Neural progenitor cell (in vitro differentiated cells): ENCODE data around the gene MAPKAPK3. TPM values are rescaled to one million over a fixed set of nuclear protein-coding genes. Genes with fewer than 3 reads are reported as not detected.

Source experiments
- DNase-seq: peaks from one replicate; pipeline ENCODE4 v3.0.0-alpha.2; 2016; ENCODE audit warnings: low spot score
- H2AFZ ChIP-seq: fragments of 200-600 bp; sonication (generic); replicated peaks from 2 replicates; pipeline ENCODE4 v1.6.1; 2016; ENCODE audit warnings: antibody characterized with exemption
- H3F3A ChIP-seq: fragments of 200-600 bp; sonication (generic); 2 replicates; pipeline ENCODE4 v1.6.1; 2016; ENCODE audit warnings: antibody characterized with exemption, low read depth
- H3K27ac ChIP-seq: fragments of 200-600 bp; sonication (generic); 2 replicates; pipeline ENCODE4 v1.5.1; 2016; ENCODE audit warnings: mild to moderate bottlenecking
- H3K27me3 ChIP-seq: fragments of 200-600 bp; sonication (generic); 2 replicates; pipeline ENCODE4 v1.6.1; 2016; ENCODE audit warnings: mild to moderate bottlenecking, moderate library complexity
- H3K36me3 ChIP-seq: fragments of 200-600 bp; sonication (generic); 2 replicates; pipeline ENCODE4 v1.5.1; 2016
- H3K4me1 ChIP-seq: fragments of 200-600 bp; sonication (generic); 2 replicates; pipeline ENCODE4 v1.6.1; 2016; ENCODE audit warnings: mixed run types
- H3K4me2 ChIP-seq: fragments of 200-600 bp; sonication (generic); 2 replicates; pipeline ENCODE4 v1.6.1; 2016
- H3K4me3 ChIP-seq: fragments of 200-600 bp; sonication (generic); 2 replicates; pipeline ENCODE4 v1.5.1; 2016
- H3K79me2 ChIP-seq: fragments of 200-600 bp; sonication (generic); 2 replicates; pipeline ENCODE4 v1.6.1; 2016; ENCODE audit warnings: low read depth
- H3K9ac ChIP-seq: fragments of 200-600 bp; sonication (generic); 2 replicates; pipeline ENCODE4 v1.6.1; 2016
- H3K9me3 ChIP-seq: fragments of 200-600 bp; sonication (generic); 2 replicates; pipeline ENCODE4 v1.5.1; 2016; ENCODE audit warnings: low read depth
- H4K20me1 ChIP-seq: fragments of 200-600 bp; sonication (generic); 2 replicates; pipeline ENCODE4 v1.6.1; 2016; ENCODE audit warnings: low read depth
- H3K27ac Mint-ChIP-seq: 3 replicates; pipeline ENCODE4 v1.8.0; 2021; ENCODE audit warnings: mixed read lengths
- H3K27me3 Mint-ChIP-seq: 2 replicates; pipeline ENCODE4 v1.8.0; 2022; ENCODE audit warnings: low read depth, mild to moderate bottlenecking, inconsistent platforms, moderate library complexity, mixed read lengths; ENCODE audit not compliant: insufficient read depth
- H3K36me3 Mint-ChIP-seq: 3 replicates; pipeline ENCODE4 v1.8.0; 2021; ENCODE audit warnings: mixed read lengths
- H3K4me1 Mint-ChIP-seq: 3 replicates; pipeline ENCODE4 v1.8.0; 2021; ENCODE audit warnings: mixed read lengths
- H3K4me3 Mint-ChIP-seq: 3 replicates; pipeline ENCODE4 v1.8.0; 2021; ENCODE audit warnings: mild to moderate bottlenecking, moderate library complexity, mixed read lengths
- H3K9me3 Mint-ChIP-seq: 3 replicates; pipeline ENCODE4 v1.8.0; 2020; ENCODE audit warnings: mixed read lengths
- EZH2 ChIP-seq: fragments of 200-600 bp; sonication (generic); IDR thresholded peaks from 2 replicates; pipeline ENCODE4 v1.6.1; 2017; ENCODE audit warnings: antibody characterized with exemption, mild to moderate bottlenecking, moderate library complexity
- EZH2phosphoT487 ChIP-seq: fragments of 200-600 bp; sonication (generic); IDR thresholded peaks from 2 replicates; pipeline ENCODE4 v1.6.1; 2017; ENCODE audit warnings: antibody characterized with exemption
- total RNA-seq: library from RNA; depleted of rRNA; stranded (reverse); fragments of >200 nt; gene quantifications from 2 replicates; pipeline ENCODE4 v1.2.3, GENCODE V29; 2015; ENCODE audit warnings: low replicate concordance
- TF ChIP-seq, protein P1 (sequence below): fragments of 200-600 bp; sonication (generic); IDR thresholded peaks from 2 replicates; pipeline ENCODE4 v1.5.1; 2017; ENCODE audit warnings: antibody characterized with exemption, mild to moderate bottlenecking

Gene MAPKAPK3
- total RNA-seq, 1 donor from 2014 or later: 47.7 TPM

DNA sequence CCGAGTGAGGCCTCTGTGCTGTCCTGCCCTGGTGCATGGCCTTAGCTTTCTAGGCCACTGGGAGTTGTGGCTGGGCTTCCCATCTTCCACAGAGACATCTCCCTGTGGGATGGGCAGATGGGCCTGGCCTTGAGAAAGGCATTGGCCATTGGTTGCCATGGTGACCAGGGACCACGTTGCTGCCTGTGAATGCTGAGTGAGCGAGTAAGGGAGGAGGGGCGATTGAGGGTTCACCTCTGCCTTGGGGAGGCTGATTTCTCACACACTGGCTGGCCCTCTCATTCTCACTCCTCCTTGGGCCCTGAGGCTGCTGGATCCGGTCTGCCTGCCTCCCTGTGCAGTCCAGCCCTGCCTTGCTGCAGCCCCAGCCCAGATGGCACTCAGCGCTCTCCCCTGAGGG, 31.4 kb downstream of the MAPKAPK3 start:
- no peak overlapping the region for H3K4me2 ChIP-seq
- peak; percentile 35 for DNase-seq
- TF ChIP-seq EZH2phosphoT487: no peak
- TF ChIP-seq EZH2: no peak
- TF ChIP-seq, protein P1, sequence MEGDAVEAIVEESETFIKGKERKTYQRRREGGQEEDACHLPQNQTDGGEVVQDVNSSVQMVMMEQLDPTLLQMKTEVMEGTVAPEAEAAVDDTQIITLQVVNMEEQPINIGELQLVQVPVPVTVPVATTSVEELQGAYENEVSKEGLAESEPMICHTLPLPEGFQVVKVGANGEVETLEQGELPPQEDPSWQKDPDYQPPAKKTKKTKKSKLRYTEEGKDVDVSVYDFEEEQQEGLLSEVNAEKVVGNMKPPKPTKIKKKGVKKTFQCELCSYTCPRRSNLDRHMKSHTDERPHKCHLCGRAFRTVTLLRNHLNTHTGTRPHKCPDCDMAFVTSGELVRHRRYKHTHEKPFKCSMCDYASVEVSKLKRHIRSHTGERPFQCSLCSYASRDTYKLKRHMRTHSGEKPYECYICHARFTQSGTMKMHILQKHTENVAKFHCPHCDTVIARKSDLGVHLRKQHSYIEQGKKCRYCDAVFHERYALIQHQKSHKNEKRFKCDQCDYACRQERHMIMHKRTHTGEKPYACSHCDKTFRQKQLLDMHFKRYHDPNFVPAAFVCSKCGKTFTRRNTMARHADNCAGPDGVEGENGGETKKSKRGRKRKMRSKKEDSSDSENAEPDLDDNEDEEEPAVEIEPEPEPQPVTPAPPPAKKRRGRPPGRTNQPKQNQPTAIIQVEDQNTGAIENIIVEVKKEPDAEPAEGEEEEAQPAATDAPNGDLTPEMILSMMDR: no peak
- peaks cover 20% of the 10 kb centered on the region for H3F3A ChIP-seq
- H3K4me3 ChIP-seq: no peak overlapping the region
- Mint-ChIP-seq H3K27me3 (peaks cover 3% of the 10 kb centered on the region), H3K36me3 (peaks cover 10% of the 10 kb centered on the region), H3K27ac (peak overlapping the region; percentile 78), H3K4me1 (peaks cover 44% of the 10 kb centered on the region), H3K4me3 (no peak overlapping the region), H3K9me3 (no peaks in the 10 kb centered on the region)
- no peak overlapping the region for H3K9ac ChIP-seq
- H3K4me1 ChIP-seq: peaks cover 16% of the 10 kb centered on the region
- H2AFZ ChIP-seq: no peak overlapping the region
- no peaks in the 10 kb centered on the region for H3K9me3 ChIP-seq
- H3K36me3 ChIP-seq: no peaks in the 10 kb centered on the region
- no peaks in the 10 kb centered on the region for H3K79me2 ChIP-seq
- H4K20me1 ChIP-seq: peaks cover 5% of the 10 kb centered on the region
- H3K27ac ChIP-seq: no peak overlapping the region
- no peaks in the 10 kb centered on the region for H3K27me3 ChIP-seq

DNA sequence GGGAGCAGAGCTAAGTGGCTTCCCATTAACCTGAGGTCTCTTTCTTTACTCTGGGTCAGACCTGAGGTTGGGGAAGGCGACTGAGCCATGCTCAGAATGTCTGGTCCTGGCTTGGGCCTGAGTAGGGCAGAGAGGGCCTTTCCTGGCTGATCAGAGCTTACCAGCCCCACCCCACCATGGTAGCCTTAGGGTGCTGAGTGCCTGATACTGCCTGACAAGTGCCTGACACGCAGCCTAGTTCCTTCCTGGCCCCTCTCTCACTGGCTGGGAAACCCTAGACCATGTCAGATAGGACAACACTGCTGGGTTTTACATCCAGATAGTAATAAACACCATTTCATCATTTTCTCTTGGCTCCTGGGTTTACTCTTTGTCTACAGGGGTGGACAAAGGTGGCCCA, 32.0 kb downstream of the MAPKAPK3 start:
- Histone ChIP-seq H3K4me2 (no peak overlapping the region), H3K27me3 (no peaks in the 10 kb centered on the region), H3K36me3 (no peaks in the 10 kb centered on the region), H3F3A (peaks cover 20% of the 10 kb centered on the region), H3K79me2 (no peaks in the 10 kb centered on the region), H3K9ac (no peak overlapping the region), H3K9me3 (no peaks in the 10 kb centered on the region), H2AFZ (no peak overlapping the region), H3K4me3 (no peak overlapping the region), H3K4me1 (peaks cover 16% of the 10 kb centered on the region), H4K20me1 (peaks cover 5% of the 10 kb centered on the region), H3K27ac (no peak overlapping the region)
- H3K4me3 Mint-ChIP-seq: no peak overlapping the region
- H3K4me1 Mint-ChIP-seq: peaks cover 44% of the 10 kb centered on the region
- H3K9me3 Mint-ChIP-seq: no peaks in the 10 kb centered on the region
- H3K27ac Mint-ChIP-seq: no peak overlapping the region
- TF ChIP-seq, protein P1: no peak
- TF ChIP-seq EZH2phosphoT487 (no peak), EZH2 (no peak)
- H3K27me3 Mint-ChIP-seq: peaks cover 3% of the 10 kb centered on the region
- H3K36me3 Mint-ChIP-seq: peaks cover 10% of the 10 kb centered on the region
- DNase-seq: no peak

DNA sequence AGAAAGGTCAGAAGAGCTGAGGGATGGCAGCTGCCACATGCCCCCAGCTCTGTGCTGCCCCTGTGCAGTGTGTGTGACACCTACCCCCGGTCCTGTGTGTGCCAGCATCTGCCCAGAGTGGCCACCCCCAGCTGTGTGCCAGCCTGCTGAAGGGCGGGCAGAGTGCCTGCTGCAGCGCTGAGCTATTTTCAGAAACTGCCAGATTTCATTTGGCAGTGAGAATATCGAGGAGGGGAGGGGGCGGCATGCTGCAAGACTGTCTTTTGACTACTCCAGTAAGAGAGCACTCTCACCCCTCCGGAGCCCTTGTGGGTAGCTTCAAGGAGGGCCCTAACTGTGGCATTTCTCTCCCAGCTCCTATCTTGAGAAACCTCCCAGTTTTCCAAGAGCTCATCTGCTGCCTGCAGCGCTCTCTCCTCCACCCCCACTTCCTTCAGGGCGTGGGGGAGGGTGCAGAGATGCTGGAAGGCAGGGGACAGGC, 32.5 kb downstream of the MAPKAPK3 start:
- H3K4me3 ChIP-seq: no peak overlapping the region
- H3K36me3 ChIP-seq: no peaks in the 10 kb centered on the region
- H4K20me1 ChIP-seq: peaks cover 5% of the 10 kb centered on the region
- H3F3A ChIP-seq: peaks cover 20% of the 10 kb centered on the region
- H3K9me3 Mint-ChIP-seq: no peaks in the 10 kb centered on the region
- peaks cover 7% of the 10 kb centered on the region for H3K36me3 Mint-ChIP-seq
- peaks cover 3% of the 10 kb centered on the region for H3K27me3 Mint-ChIP-seq
- H3K27ac ChIP-seq: no peak overlapping the region
- TF ChIP-seq, protein P1: no peak
- peaks cover 44% of the 10 kb centered on the region for H3K4me1 Mint-ChIP-seq
- H3K27ac Mint-ChIP-seq: no peak overlapping the region
- no peak overlapping the region for H3K9ac ChIP-seq
- DNase-seq: no peak
- no peaks in the 10 kb centered on the region for H3K9me3 ChIP-seq
- H3K4me3 Mint-ChIP-seq: no peak overlapping the region
- no peak overlapping the region for H2AFZ ChIP-seq
- H3K4me2 ChIP-seq: no peak overlapping the region
- no peaks in the 10 kb centered on the region for H3K79me2 ChIP-seq
- no peaks in the 10 kb centered on the region for H3K27me3 ChIP-seq
- peaks cover 16% of the 10 kb centered on the region for H3K4me1 ChIP-seq
